Skeletal muscle tissue (tissue), 4 donors: ENCODE measurements around the gene KIAA0930. TPM values are rescaled to one million over a fixed set of nuclear protein-coding genes. Genes with fewer than 3 reads are reported as not detected.

Experiments
- H3K27ac ChIP-seq: one replicate; pipeline ENCODE4 v1.7.0; 2013; ENCODE audit warnings: mild to moderate bottlenecking, low read depth, low read length, inconsistent platforms
- H3K27me3 ChIP-seq, 3 donors: one replicate each; pipeline ENCODE4 v1.7.0; 2013; ENCODE audit warnings: low read length in 3 of 3; ENCODE audit not compliant: control insufficient read depth in 3 of 3, insufficient read depth in 3 of 3
- H3K36me3 ChIP-seq, 3 donors: one replicate each; pipeline ENCODE4 v1.7.0; 2013; ENCODE audit warnings: low read length in 3 of 3; ENCODE audit not compliant: control insufficient read depth in 3 of 3, insufficient read depth in 3 of 3
- H3K4me1 ChIP-seq, 3 donors: one replicate each; pipeline ENCODE4 v1.7.0; 2013; ENCODE audit warnings: low read length in 3 of 3, mild to moderate bottlenecking in 3 of 3; ENCODE audit not compliant: control insufficient read depth in 3 of 3, insufficient read depth in 3 of 3
- H3K4me3 ChIP-seq, 3 donors: one replicate each; pipeline ENCODE4 v1.7.0; 2013; ENCODE audit warnings: low read length in 3 of 3
- H3K9ac ChIP-seq, 3 donors: one replicate each; pipeline ENCODE4 v1.7.0; 2013; ENCODE audit warnings: low read length in 3 of 3, mild to moderate bottlenecking in 3 of 3, moderate library complexity in 2 of 3, low read depth in 1 of 3
- H3K9me3 ChIP-seq, 3 donors: one replicate each; pipeline ENCODE4 v1.7.0; 2013; ENCODE audit warnings: low read length in 3 of 3; ENCODE audit not compliant: control insufficient read depth in 3 of 3
- total RNA-seq: library from RNA; depleted of rRNA; stranded (reverse); fragments of >200 nt; gene quantifications from one replicate; pipeline ENCODE4 v1.2.3, GENCODE V29; 2014
- donor health status: Osteomylitis.

Gene KIAA0930
- total RNA-seq, 1 donor from 2014 or later, result 6.8 TPM

DNA sequence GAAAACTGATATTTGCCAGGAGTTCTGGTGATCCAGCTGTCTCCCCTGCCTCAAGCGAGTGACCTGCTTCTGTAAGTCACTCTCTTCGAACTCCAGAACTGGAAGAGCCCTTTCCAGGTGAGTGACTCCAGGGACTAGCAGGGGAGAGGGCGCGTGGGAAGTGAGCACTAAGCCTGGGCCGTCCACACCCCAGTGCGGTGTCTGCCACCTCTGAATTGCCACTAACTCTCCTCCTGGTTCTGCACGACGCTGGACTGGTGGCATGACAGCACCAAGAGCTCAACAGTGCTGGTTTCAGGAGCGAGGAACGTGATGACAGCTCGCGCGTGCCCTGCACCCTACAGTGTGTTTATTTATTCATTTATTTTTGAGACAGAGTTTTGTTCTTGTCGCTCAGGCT, 22.9 kb downstream of the KIAA0930 start:
- no peaks in the 10 kb centered on the region for H3K36me3 ChIP-seq
- no peak overlapping the region for H3K4me3 ChIP-seq
- H3K9ac ChIP-seq, result no peak overlapping the region
- no peaks in the 10 kb centered on the region for H3K27me3 ChIP-seq
- no peak overlapping the region for H3K27ac ChIP-seq
- H3K9me3 ChIP-seq, result no peaks in the 10 kb centered on the region
- peaks cover 8 to 12% (median 11%) of the 10 kb centered on the region in 3 donors for H3K4me1 ChIP-seq

GRCh38 chr22:45217345-45217744, 23.3 kb downstream of the KIAA0930 start:
- Histone ChIP-seq H3K4me1 (peaks cover 12 to 16% (median 14%) of the 10 kb centered on the region in 3 donors), H3K9me3 (no peaks in the 10 kb centered on the region), H3K4me3 (no peak overlapping the region), H3K27ac (no peak overlapping the region), H3K9ac (no peak overlapping the region), H3K27me3 (no peaks in the 10 kb centered on the region), H3K36me3 (no peaks in the 10 kb centered on the region)

- H3K4me3 ChIP-seq, result no peak overlapping the region
- no peaks in the 10 kb centered on the region for H3K36me3 ChIP-seq
- no peak overlapping the region for H3K27ac ChIP-seq
- peaks cover 15 to 21% (median 21%) of the 10 kb centered on the region in 3 donors for H3K4me1 ChIP-seq
- H3K9ac ChIP-seq, result no peak overlapping the region
- H3K27me3 ChIP-seq, result no peaks in the 10 kb centered on the region
- H3K9me3 ChIP-seq, result no peaks in the 10 kb centered on the region
Observed at GRCh38 chr22:45216133-45217003, 24.3 kb downstream of the KIAA0930 start.

GRCh38 chr22:45212992-45213751, 27.5 kb downstream of the KIAA0930 start:
- peak overlapping the region; percentile 65 to 82 (median 70) for H3K4me3 ChIP-seq
- no peaks in the 10 kb centered on the region for H3K27me3 ChIP-seq
- peak overlapping the region; percentile 63 for H3K27ac ChIP-seq
- H3K36me3 ChIP-seq, result peaks cover 0 to 3% (median 2%) of the 10 kb centered on the region in 3 donors
- peaks cover 18 to 43% (median 28%) of the 10 kb centered on the region in 3 donors for H3K4me1 ChIP-seq
- peak overlapping the region; percentile 43 to 78 (median 68) for H3K9ac ChIP-seq
- H3K9me3 ChIP-seq, result no peaks in the 10 kb centered on the region

GRCh38 chr22:45212306-45212709, 28.4 kb downstream of the KIAA0930 start:
- H3K9me3 ChIP-seq, result no peaks in the 10 kb centered on the region
- peak overlapping the region; percentile 43 to 78 (median 68) for H3K9ac ChIP-seq
- H3K4me1 ChIP-seq, result peaks cover 18 to 43% (median 28%) of the 10 kb centered on the region in 3 donors
- H3K36me3 ChIP-seq, result peaks cover 0 to 4% (median 3%) of the 10 kb centered on the region in 3 donors
- H3K27me3 ChIP-seq, result no peaks in the 10 kb centered on the region
- peak overlapping the region; percentile 65 to 82 (median 70) for H3K4me3 ChIP-seq
- H3K27ac ChIP-seq, result peak overlapping the region; percentile 63

- H3K9me3 ChIP-seq, result no peaks in the 10 kb centered on the region
- peak overlapping the region; percentile 63 for H3K27ac ChIP-seq
- H3K27me3 ChIP-seq, result no peaks in the 10 kb centered on the region
- peaks cover 0 to 4% (median 3%) of the 10 kb centered on the region in 3 donors for H3K36me3 ChIP-seq
- peak overlapping the region; percentile 65 to 82 (median 70) for H3K4me3 ChIP-seq
- peaks cover 18 to 43% (median 28%) of the 10 kb centered on the region in 3 donors for H3K4me1 ChIP-seq
- peak overlapping the region; percentile 43 to 78 (median 68) for H3K9ac ChIP-seq
Observed at GRCh38 chr22:45211848-45212247, 28.8 kb downstream of the KIAA0930 start.

GRCh38 chr22:45211435-45211834, 29.3 kb downstream of the KIAA0930 start:
- H3K9me3 ChIP-seq, result no peaks in the 10 kb centered on the region
- H3K9ac ChIP-seq, result peak overlapping the region in 1 of 3 donors; percentile 78

GRCh38 chr22:45210991-45211390, 29.7 kb downstream of the KIAA0930 start:
- H3K4me3 ChIP-seq, result peak overlapping the region in 1 of 3 donors; percentile 5
- peaks cover 14 to 38% (median 23%) of the 10 kb centered on the region in 3 donors for H3K4me1 ChIP-seq
- H3K27ac ChIP-seq, result no peak overlapping the region
- H3K9me3 ChIP-seq, result no peaks in the 10 kb centered on the region
- peaks cover 0 to 4% (median 3%) of the 10 kb centered on the region in 3 donors for H3K36me3 ChIP-seq
- no peaks in the 10 kb centered on the region for H3K27me3 ChIP-seq
- no peak overlapping the region for H3K9ac ChIP-seq

More at GRCh38 chr22:45211435-45211834, 29.3 kb downstream of the KIAA0930 start:
- Histone ChIP-seq H3K27me3 (no peaks in the 10 kb centered on the region), H3K4me3 (peak overlapping the region; percentile 4 to 82 (median 65)), H3K36me3 (peaks cover 0 to 4% (median 3%) of the 10 kb centered on the region in 3 donors), H3K4me1 (peaks cover 16 to 40% (median 25%) of the 10 kb centered on the region in 3 donors), H3K27ac (peak overlapping the region; percentile 63)

GRCh38 chr22:45210577-45210976, 30.1 kb downstream of the KIAA0930 start:
- Histone ChIP-seq H3K27me3 (no peaks in the 10 kb centered on the region), H3K4me3 (peak overlapping the region in 1 of 3 donors; percentile 5), H3K36me3 (peaks cover 0 to 4% (median 3%) of the 10 kb centered on the region in 3 donors), H3K9ac (no peak overlapping the region), H3K4me1 (peaks cover 14 to 38% (median 23%) of the 10 kb centered on the region in 3 donors), H3K9me3 (no peaks in the 10 kb centered on the region), H3K27ac (no peak overlapping the region)
